ENCODE results near the gene HSPB1. TPM values are rescaled to one million over a fixed set of nuclear protein-coding genes. Genes with fewer than 3 reads are reported as not detected.
"Not testable (repeated sequence)": the region's sequence is repeated elsewhere in the genome, so short reads cannot be mapped to it uniquely, and the experiment has no call there.

HSPB1 gene
- total RNA-seq, 1 experiment from 2014 or later, result 422 TPM

DNA sequence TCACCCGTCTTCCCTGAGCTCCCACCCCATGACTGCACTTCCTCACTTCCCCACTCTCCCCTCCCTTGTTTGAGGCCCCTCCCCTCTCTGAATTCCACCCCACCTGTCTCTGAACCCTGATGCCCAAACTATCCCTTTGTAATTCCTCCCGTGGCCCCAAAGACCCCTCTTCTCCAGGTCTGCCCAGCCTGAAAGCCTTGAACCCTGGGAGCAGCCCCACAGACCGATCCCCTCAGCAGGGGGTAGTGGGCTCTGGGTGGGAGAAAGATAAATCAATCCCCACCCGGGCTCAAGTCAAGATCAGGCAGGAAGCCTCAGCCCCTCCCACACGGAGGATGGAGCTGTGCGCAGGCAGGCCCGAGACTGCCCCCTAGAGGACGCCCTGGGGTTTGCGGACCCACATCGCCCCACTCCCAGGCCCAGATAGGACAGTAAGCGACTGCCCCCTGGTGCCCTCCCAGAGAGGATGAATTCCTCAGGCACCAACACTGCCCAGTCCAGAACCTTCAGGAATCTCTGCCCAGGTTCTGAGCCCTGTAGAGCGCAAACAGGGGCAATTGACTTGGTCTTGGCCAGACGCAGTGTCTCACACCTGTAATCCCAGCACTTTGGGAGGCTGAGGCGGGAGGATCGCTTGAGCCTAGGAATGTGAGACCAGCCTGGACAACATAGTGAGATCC is 11.7 kb downstream of the HSPB1 start:
- no TSS peak for BruUV-seq (replicated peaks)
- CTCF ChIA-PET, result interaction anchor here (0.6 to 2.9 kb wide), 8 partner anchors 10 to 449 kb away, joined by 3 to 23 read pairs (median 8); no protein-coding TSS in a partner anchor
- DNase-seq (ENCODE audit: low read depth, low spot score), result no peak
- Histone ChIP-seq H3K36me3 (ENCODE audit: control insufficient read depth, insufficient read depth, low read length) (no peaks in the 10 kb centered on the region), H3K9me3 (ENCODE audit: control insufficient read depth, insufficient read depth, low read depth, low read length) (no peaks in the 10 kb centered on the region), H3K27ac (ENCODE audit: low read length) (peak overlapping the region; percentile 72), H3K27me3 (ENCODE audit: control insufficient read depth, insufficient read depth, low read length) (no peaks in the 10 kb centered on the region), H3K4me3 (ENCODE audit: low read depth in 2 of 2, low read length in 2 of 2) (peak overlapping the region in 1 of 2 experiments; percentile 33; a peak in 1 of 4 replicates), H3K4me1 (ENCODE audit: control insufficient read depth, insufficient read depth, low read length) (peaks cover 17% of the 10 kb centered on the region)
- in situ Hi-C loops (cut with HindIII; ENCODE audit: low pct_unique_long_range_greater_than_20kb, low sequenced_read_pairs), result no loop called here
- intact Hi-C loops (cut with micrococcal nuclease; ENCODE audit: unreplicated experiment), result loop anchor here (1.0 to 2.0 kb wide), 2 partner anchors 23 to 135 kb away; no protein-coding TSS in a partner anchor
- TF ChIP-seq, protein P1, sequence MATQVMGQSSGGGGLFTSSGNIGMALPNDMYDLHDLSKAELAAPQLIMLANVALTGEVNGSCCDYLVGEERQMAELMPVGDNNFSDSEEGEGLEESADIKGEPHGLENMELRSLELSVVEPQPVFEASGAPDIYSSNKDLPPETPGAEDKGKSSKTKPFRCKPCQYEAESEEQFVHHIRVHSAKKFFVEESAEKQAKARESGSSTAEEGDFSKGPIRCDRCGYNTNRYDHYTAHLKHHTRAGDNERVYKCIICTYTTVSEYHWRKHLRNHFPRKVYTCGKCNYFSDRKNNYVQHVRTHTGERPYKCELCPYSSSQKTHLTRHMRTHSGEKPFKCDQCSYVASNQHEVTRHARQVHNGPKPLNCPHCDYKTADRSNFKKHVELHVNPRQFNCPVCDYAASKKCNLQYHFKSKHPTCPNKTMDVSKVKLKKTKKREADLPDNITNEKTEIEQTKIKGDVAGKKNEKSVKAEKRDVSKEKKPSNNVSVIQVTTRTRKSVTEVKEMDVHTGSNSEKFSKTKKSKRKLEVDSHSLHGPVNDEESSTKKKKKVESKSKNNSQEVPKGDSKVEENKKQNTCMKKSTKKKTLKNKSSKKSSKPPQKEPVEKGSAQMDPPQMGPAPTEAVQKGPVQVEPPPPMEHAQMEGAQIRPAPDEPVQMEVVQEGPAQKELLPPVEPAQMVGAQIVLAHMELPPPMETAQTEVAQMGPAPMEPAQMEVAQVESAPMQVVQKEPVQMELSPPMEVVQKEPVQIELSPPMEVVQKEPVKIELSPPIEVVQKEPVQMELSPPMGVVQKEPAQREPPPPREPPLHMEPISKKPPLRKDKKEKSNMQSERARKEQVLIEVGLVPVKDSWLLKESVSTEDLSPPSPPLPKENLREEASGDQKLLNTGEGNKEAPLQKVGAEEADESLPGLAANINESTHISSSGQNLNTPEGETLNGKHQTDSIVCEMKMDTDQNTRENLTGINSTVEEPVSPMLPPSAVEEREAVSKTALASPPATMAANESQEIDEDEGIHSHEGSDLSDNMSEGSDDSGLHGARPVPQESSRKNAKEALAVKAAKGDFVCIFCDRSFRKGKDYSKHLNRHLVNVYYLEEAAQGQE (IDR thresholded peaks at IDR 0.05; ENCODE audit: insufficient read depth in 1 of 2, low read depth in 2 of 2, low read length in 1 of 2), result peak in 1 of 2 experiments; percentile 65; a peak in 1 of 4 replicates
- TF ChIP-seq SIN3A (IDR thresholded peaks at IDR 0.05; ENCODE audit: borderline replicate concordance, insufficient read depth, low read depth, low read length) (no peak), TCF7L2 (IDR thresholded peaks at IDR 0.05; ENCODE audit: low read depth, low read length) (no peak), CTCF (IDR thresholded peaks at IDR 0.05) (peak; percentile 100), POLR2AphosphoS5 (IDR thresholded peaks at IDR 0.05; ENCODE audit: low read depth, low read length) (peak; percentile 60; the same call in 1 of the 2 replicates)
- ATAC-seq, result peak; percentile 77
- POLR2A ChIA-PET, result no interaction called here

GRCh38 chr7:76314740-76315139 is 12.3 kb downstream of the HSPB1 start:
- DNase-seq (ENCODE audit: low read depth, low spot score); ATAC-seq; H3K27me3 ChIP-seq (ENCODE audit: control insufficient read depth, insufficient read depth, low read length); POLR2A ChIA-PET; H3K9me3 ChIP-seq (ENCODE audit: control insufficient read depth, insufficient read depth, low read depth, low read length); BruUV-seq (replicated peaks); in situ Hi-C loops (cut with HindIII; ENCODE audit: low pct_unique_long_range_greater_than_20kb, low sequenced_read_pairs); H3K36me3 ChIP-seq (ENCODE audit: control insufficient read depth, insufficient read depth, low read length); H3K4me3 ChIP-seq (ENCODE audit: low read depth in 2 of 2, low read length in 2 of 2): not testable (repeated sequence)
- Histone ChIP-seq H3K27ac (ENCODE audit: low read length) (0 out of 2 replicates have a peak overlapping the region, but pooled peaks have one; percentile 48), H3K4me1 (ENCODE audit: control insufficient read depth, insufficient read depth, low read length) (peaks cover 19% of the 10 kb centered on the region)
- intact Hi-C loops (cut with micrococcal nuclease; ENCODE audit: unreplicated experiment), result loop anchor here (1.0 to 2.0 kb wide), 2 partner anchors 23 to 136 kb away; no protein-coding TSS in a partner anchor
- CTCF ChIA-PET, result interaction anchor here (0.7 to 2.9 kb wide), 4 partner anchors 10 to 449 kb away, joined by 6 to 23 read pairs (median 9); no protein-coding TSS in a partner anchor

DNA sequence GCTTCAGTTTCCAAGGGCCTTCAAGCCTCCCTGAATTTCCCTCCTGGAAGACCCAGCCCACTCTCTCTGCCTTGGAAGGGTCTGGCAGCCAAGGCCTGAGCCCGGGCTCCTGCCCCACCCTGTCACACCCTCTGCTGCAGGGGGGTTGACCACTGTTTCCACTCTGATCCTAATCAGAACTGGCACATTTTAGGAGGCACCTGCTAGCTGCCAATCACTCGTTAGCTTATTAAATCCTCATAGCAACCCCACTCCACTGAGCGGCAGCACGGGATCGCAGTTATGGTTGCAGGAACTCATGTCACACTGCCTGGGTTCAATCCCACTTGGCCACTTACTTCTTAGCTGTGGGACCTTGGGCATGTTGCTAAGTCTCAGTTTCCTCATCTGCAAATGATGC is 12.9 kb downstream of the HSPB1 start:
- ChIA-PET CTCF (no interaction called here), POLR2A (no interaction called here)
- DNase-seq (ENCODE audit: low read depth, low spot score) (no peak), ATAC-seq (no peak)
- Histone ChIP-seq H3K36me3 (ENCODE audit: control insufficient read depth, insufficient read depth, low read length) (no peaks in the 10 kb centered on the region), H3K9me3 (ENCODE audit: control insufficient read depth, insufficient read depth, low read depth, low read length) (no peaks in the 10 kb centered on the region), H3K4me1 (ENCODE audit: control insufficient read depth, insufficient read depth, low read length) (peaks cover 18% of the 10 kb centered on the region), H3K27me3 (ENCODE audit: control insufficient read depth, insufficient read depth, low read length) (no peaks in the 10 kb centered on the region), H3K4me3 (ENCODE audit: low read depth in 2 of 2, low read length in 2 of 2) (no peak overlapping the region), H3K27ac (ENCODE audit: low read length) (no peak overlapping the region)
- TF ChIP-seq CTCF (IDR thresholded peaks at IDR 0.05) (no peak), POLR2AphosphoS5 (IDR thresholded peaks at IDR 0.05; ENCODE audit: low read depth, low read length) (no peak), SIN3A (IDR thresholded peaks at IDR 0.05; ENCODE audit: borderline replicate concordance, insufficient read depth, low read depth, low read length) (no peak), TCF7L2 (IDR thresholded peaks at IDR 0.05; ENCODE audit: low read depth, low read length) (no peak)
- TF ChIP-seq, protein P1 (IDR thresholded peaks at IDR 0.05; ENCODE audit: insufficient read depth in 1 of 2, low read depth in 2 of 2, low read length in 1 of 2), result no peak
- in situ Hi-C loops (cut with HindIII; ENCODE audit: low pct_unique_long_range_greater_than_20kb, low sequenced_read_pairs) (no loop called here), intact Hi-C loops (cut with micrococcal nuclease; ENCODE audit: unreplicated experiment) (loop anchor here (2.0 kb wide), 1 partner anchor 137 kb away; no protein-coding TSS in a partner anchor)
- no TSS peak for BruUV-seq (replicated peaks)

All from Panc1 (cell line).